HL-60 (cell line): ENCODE results near the gene SLC17A7.

Experiments
- DNase-seq, 2 experiments: peaks; one replicate each; pipeline ENCODE4 v3.0.0-alpha.2; 2010 to 2020; ENCODE audit warnings: low read depth in 1 of 2, low spot score in 1 of 2
- H3K27ac ChIP-seq: fragments of 250-450 bp; sonication (Bioruptor Pico); replicated peaks from 2 replicates; pipeline ENCODE4 v1.5.1; 2020; ENCODE audit warnings: mild to moderate bottlenecking, moderate library complexity
- H3K27me3 ChIP-seq: fragments of 250-450 bp; sonication (Bioruptor Pico); 2 replicates; pipeline ENCODE4 v1.5.1; 2021; ENCODE audit warnings: mild to moderate bottlenecking, moderate library complexity; ENCODE audit not compliant: insufficient read depth, poor library complexity, severe bottlenecking
- H3K4me3 ChIP-seq: replicated peaks from 2 replicates; pipeline ENCODE4 v1.5.1; 2011; ENCODE audit warnings: mild to moderate bottlenecking, control low read depth, low read length; ENCODE audit not compliant: insufficient read depth
- GABPA ChIP-seq: IDR thresholded peaks from 2 replicates; pipeline ENCODE4 v1.6.1; 2012; ENCODE audit warnings: low read depth
- POLR2AphosphoS5 ChIP-seq: IDR thresholded peaks from 2 replicates; pipeline ENCODE4 v1.6.1; 2012; ENCODE audit warnings: low read depth
- SPI1 ChIP-seq: IDR thresholded peaks from 2 replicates; pipeline ENCODE4 v1.6.1; 2012; ENCODE audit warnings: low read depth, mild to moderate bottlenecking, borderline replicate concordance
- TF ChIP-seq, protein P1 (sequence below): IDR thresholded peaks from 2 replicates; pipeline ENCODE4 v1.6.1; 2012; ENCODE audit warnings: low read depth; ENCODE audit not compliant: insufficient replicate concordance
- TF ChIP-seq, protein P2 (sequence below): IDR thresholded peaks from one replicate; pipeline ENCODE4 v1.5.1; 2011; ENCODE audit warnings: low read length, control low read depth, inconsistent platforms; ENCODE audit not compliant: insufficient read depth

Gene SLC17A7

DNA sequence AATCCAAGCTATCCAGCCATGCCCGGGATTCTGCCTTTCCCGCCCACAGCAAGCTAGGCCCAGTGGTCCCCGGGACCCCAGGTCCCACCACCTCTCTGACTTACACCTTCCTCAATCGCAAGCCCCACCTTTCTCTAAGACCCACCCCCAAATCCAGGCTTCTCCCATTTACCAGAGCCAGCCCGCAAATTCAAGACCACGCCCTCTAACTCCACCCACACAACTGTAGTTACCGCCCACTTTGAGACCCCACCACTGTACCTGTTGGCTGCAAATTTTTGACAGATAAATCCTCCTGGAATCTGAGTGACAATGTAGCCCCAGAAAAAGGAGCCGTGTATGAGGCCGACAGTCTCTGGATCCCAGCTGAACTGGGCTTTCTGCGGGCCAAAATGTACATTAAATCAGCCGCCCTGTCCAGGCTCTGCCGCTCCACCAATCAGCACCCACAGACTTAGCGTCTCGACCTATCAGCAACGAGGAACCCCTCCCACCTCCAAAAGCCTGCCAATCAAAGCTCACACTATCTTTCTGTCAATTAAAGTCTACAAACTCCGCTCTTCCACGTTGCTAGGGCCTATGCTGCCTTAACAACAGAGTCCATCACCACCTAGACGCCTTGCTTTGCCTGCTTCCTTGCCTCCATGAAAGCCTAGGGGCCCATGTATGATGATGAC lies 6.3 kb downstream of the SLC17A7 start:
- DNase-seq, result no peak
- Histone ChIP-seq H3K27me3 (peaks cover 48% of the 10 kb centered on the region), H3K27ac (no peak overlapping the region), H3K4me3 (no peak overlapping the region)
- TF ChIP-seq, protein P1, sequence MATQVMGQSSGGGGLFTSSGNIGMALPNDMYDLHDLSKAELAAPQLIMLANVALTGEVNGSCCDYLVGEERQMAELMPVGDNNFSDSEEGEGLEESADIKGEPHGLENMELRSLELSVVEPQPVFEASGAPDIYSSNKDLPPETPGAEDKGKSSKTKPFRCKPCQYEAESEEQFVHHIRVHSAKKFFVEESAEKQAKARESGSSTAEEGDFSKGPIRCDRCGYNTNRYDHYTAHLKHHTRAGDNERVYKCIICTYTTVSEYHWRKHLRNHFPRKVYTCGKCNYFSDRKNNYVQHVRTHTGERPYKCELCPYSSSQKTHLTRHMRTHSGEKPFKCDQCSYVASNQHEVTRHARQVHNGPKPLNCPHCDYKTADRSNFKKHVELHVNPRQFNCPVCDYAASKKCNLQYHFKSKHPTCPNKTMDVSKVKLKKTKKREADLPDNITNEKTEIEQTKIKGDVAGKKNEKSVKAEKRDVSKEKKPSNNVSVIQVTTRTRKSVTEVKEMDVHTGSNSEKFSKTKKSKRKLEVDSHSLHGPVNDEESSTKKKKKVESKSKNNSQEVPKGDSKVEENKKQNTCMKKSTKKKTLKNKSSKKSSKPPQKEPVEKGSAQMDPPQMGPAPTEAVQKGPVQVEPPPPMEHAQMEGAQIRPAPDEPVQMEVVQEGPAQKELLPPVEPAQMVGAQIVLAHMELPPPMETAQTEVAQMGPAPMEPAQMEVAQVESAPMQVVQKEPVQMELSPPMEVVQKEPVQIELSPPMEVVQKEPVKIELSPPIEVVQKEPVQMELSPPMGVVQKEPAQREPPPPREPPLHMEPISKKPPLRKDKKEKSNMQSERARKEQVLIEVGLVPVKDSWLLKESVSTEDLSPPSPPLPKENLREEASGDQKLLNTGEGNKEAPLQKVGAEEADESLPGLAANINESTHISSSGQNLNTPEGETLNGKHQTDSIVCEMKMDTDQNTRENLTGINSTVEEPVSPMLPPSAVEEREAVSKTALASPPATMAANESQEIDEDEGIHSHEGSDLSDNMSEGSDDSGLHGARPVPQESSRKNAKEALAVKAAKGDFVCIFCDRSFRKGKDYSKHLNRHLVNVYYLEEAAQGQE, result no peak
- TF ChIP-seq, protein P2, sequence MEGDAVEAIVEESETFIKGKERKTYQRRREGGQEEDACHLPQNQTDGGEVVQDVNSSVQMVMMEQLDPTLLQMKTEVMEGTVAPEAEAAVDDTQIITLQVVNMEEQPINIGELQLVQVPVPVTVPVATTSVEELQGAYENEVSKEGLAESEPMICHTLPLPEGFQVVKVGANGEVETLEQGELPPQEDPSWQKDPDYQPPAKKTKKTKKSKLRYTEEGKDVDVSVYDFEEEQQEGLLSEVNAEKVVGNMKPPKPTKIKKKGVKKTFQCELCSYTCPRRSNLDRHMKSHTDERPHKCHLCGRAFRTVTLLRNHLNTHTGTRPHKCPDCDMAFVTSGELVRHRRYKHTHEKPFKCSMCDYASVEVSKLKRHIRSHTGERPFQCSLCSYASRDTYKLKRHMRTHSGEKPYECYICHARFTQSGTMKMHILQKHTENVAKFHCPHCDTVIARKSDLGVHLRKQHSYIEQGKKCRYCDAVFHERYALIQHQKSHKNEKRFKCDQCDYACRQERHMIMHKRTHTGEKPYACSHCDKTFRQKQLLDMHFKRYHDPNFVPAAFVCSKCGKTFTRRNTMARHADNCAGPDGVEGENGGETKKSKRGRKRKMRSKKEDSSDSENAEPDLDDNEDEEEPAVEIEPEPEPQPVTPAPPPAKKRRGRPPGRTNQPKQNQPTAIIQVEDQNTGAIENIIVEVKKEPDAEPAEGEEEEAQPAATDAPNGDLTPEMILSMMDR, result no peak
- TF ChIP-seq SPI1 (no peak), POLR2AphosphoS5 (no peak), GABPA (no peak)

DNA sequence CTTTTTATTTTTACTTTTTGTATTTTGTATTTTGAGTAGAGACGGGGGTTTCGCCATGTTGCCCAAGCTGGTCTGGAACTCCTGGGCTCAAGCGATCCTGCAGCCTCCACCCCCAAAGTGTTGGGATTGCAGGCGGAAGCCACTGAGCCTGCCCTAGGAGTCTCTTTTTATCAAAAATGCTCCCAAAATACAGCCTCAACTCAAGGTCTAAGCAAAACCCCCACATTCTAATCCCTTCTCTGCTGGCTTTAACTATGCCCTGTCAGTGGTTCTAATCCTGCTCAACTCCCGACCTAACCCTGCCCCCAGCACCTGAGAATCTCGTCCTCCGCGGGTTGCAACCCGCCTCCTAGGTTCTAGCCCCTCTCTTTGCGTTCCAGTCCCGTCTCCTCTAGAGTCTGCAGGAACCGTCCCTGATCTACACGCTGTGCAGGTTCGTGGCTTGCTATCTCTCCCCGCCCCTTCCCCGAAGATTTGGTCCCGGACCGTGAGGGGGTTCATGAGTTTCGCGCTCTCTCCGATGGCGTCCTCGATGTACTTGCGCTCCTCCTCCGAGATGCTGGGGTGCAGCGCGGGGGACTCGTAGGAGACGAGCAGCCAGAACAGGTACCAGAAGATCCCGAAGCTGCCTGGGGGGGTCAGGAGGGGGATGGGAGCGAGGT lies 8.0 kb downstream of the SLC17A7 start:
- Histone ChIP-seq H3K4me3 (no peak overlapping the region), H3K27ac (no peak overlapping the region), H3K27me3 (peaks cover 47% of the 10 kb centered on the region)
- DNase-seq, result no peak
- TF ChIP-seq SPI1, result no peak
- TF ChIP-seq, protein P2, result no peak
- TF ChIP-seq, protein P1, result no peak
- no peak for TF ChIP-seq POLR2AphosphoS5
- no peak for TF ChIP-seq GABPA

DNA sequence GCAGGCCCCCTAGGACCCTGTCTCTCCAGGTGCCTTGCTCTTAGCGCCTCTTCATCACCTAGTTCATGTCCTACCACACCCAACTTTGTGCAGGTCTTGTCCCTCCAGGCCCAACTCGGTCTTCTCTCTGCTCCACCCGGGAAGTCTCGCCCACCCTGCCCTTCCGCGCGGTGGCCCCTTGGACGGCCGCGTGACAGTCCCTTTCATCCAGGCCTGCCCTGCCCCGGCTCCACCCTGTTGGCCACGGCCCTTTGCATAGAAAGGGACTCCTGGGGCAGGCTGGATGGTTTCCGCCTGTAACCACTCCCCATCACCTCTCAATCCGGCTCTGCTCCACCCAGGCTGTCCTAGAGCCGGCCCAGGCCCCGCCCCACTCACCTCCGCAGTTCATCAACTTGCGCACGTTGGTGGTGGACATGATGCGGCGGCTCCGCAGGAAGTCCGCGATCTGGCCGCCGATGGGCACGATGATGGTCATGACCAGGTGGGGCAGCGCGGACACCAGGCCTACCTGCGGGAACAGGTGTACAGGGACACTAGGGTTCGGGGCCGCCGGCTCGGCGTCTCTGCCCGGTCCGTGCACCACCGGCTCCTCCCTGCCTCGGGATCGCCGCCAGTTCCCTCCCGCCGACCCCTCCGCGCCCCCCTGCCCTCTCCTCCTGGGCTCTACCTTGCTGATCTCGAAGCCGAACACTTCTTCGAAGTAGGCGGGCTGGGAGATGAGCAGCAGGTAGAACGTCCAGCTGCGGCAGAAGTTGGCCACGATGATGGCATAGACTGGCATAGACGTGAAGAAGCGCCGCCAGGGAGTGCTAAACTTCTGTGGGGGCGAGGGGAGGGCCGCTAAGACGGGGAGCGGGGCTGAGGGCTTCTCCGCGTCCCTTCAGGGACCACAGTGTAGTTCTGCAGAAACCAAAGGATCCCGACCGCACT lies 8.9 kb downstream of the SLC17A7 start:
- peaks cover 46% of the 10 kb centered on the region for H3K27me3 ChIP-seq
- no peak overlapping the region for H3K4me3 ChIP-seq
- H3K27ac ChIP-seq, result no peak overlapping the region
- no peak for DNase-seq
- TF ChIP-seq, protein P2, result no peak
- TF ChIP-seq SPI1 (no peak), GABPA (no peak), POLR2AphosphoS5 (no peak)
- TF ChIP-seq, protein P1, result no peak
